ENCODE results near the gene ZNF106. TPM values are rescaled to one million over a fixed set of nuclear protein-coding genes. Genes with fewer than 3 reads are reported as not detected.
A peak's percentile ranks its signal among the peaks of the same experiment; 100 is the strongest.

Gene ZNF106
- total RNA-seq, 2 donors from 2014 or later = 379 to 380 TPM

- intact Hi-C loops (cut with DNase I) = no loop called here
- DNase-seq = no peak
- ATAC-seq = peak; percentile 53 to 68
These were observed 69.6 kb downstream of the ZNF106 start for GRCh38 chr15:42421376-42421775.

GRCh38 chr15:42419369-42419768, 71.6 kb downstream of the ZNF106 start:
- ATAC-seq = no peak
- intact Hi-C loops (cut with DNase I) = no loop called here
- DNase-seq = no peak

GRCh38 chr15:42413920-42414319, 77.0 kb downstream of the ZNF106 start:
- DNase-seq = no peak
- intact Hi-C loops (cut with DNase I) = no loop called here
- no peak for ATAC-seq

GRCh38 chr15:42411884-42412283, 79.1 kb downstream of the ZNF106 start:
- ATAC-seq (no peak), DNase-seq (no peak)
- intact Hi-C loops (cut with DNase I) = no loop called here

- no peak for ATAC-seq
- intact Hi-C loops (cut with DNase I) = no loop called here
- DNase-seq = no peak
These were observed 81.9 kb downstream of the ZNF106 start for GRCh38 chr15:42409011-42409410.

- intact Hi-C loops (cut with DNase I) = no loop called here
- ATAC-seq (no peak), DNase-seq (no peak)
These were observed 82.8 kb downstream of the ZNF106 start for GRCh38 chr15:42408178-42408577.

- no peak for ATAC-seq
- intact Hi-C loops (cut with DNase I) = no loop called here
- no peak for DNase-seq
These were observed 85.0 kb downstream of the ZNF106 start for GRCh38 chr15:42405863-42406482.

- intact Hi-C loops (cut with DNase I) = no loop called here
- DNase-seq (no peak), ATAC-seq (peak; percentile 20 to 65)
These were observed 86.3 kb downstream of the ZNF106 start for GRCh38 chr15:42404461-42405235.

- intact Hi-C loops (cut with DNase I) = no loop called here
- DNase-seq (no peak), ATAC-seq (no peak)
These were observed 87.6 kb downstream of the ZNF106 start for GRCh38 chr15:42403389-42403788.

- DNase-seq = no peak
- intact Hi-C loops (cut with DNase I) = no loop called here
- no peak for ATAC-seq
These were observed 88.3 kb downstream of the ZNF106 start for GRCh38 chr15:42402455-42403205.

GRCh38 chr15:42401544-42402454, 89.1 kb downstream of the ZNF106 start:
- ATAC-seq (no peak), DNase-seq (no peak)
- intact Hi-C loops (cut with DNase I) = no loop called here

GRCh38 chr15:42395838-42396237, 95.1 kb downstream of the ZNF106 start:
- no peak for DNase-seq
- intact Hi-C loops (cut with DNase I) = no loop called here
- no peak for ATAC-seq

GRCh38 chr15:42394106-42394505, 96.8 kb downstream of the ZNF106 start:
- ATAC-seq (no peak), DNase-seq (no peak)
- intact Hi-C loops (cut with DNase I) = no loop called here

- ATAC-seq (no peak), DNase-seq (no peak)
- intact Hi-C loops (cut with DNase I) = no loop called here
These were observed 98.5 kb downstream of the ZNF106 start for GRCh38 chr15:42392309-42393024.

- intact Hi-C loops (cut with DNase I) = no loop called here
- DNase-seq = no peak
- no peak for ATAC-seq
These were observed 103.3 kb downstream of the ZNF106 start for GRCh38 chr15:42387603-42388002.

GRCh38 chr15:42385980-42386700, 104.8 kb downstream of the ZNF106 start:
- DNase-seq (no peak), ATAC-seq (no peak)
- intact Hi-C loops (cut with DNase I) = no loop called here

GRCh38 chr15:42385206-42385979, 105.5 kb downstream of the ZNF106 start:
- no peak for DNase-seq
- intact Hi-C loops (cut with DNase I) = no loop called here
- ATAC-seq = peak in 1 of 2 donors; percentile 55
